K562 (cell line): ENCODE data around the gene FAM78A. TPM values are rescaled to one million over a fixed set of nuclear protein-coding genes. Genes with fewer than 3 reads are reported as not detected.

Experiments used
- BHLHE40 ChIP-seq: IDR thresholded peaks from 2 replicates; pipeline ENCODE4 v1.6.1; 2011; ENCODE audit warnings: low read length, improper control_type of control experiment
- BRCA1 ChIP-seq, 2 experiments: fragments of 450-650 bp in 1 of 2; sonication (generic) in 1 of 2; formaldehyde crosslinking in 1 of 2; IDR thresholded peaks; 2 replicates each; pipeline versions ENCODE4 v1.5.0 to v1.6.1; 2017 to 2020; ENCODE audit warnings: mild to moderate bottlenecking in 1 of 2, missing genetic modification reagents in 1 of 2
- CTCF ChIP-seq, 3 experiments: IDR thresholded peaks in 2 of 3; conservative IDR thresholded peaks in 1 of 3; 2 replicates each; pipeline ENCODE4 v1.5.1; 2011 to 2012; ENCODE audit warnings: low read length in 3 of 3, mild to moderate bottlenecking in 3 of 3, control low read depth in 2 of 3, improper control_type of control experiment in 1 of 3, inconsistent platforms in 1 of 3, low read depth in 1 of 3, mixed read lengths in 1 of 3, moderate library complexity in 1 of 3; ENCODE audit not compliant: insufficient read depth in 2 of 3
- EZH2 ChIP-seq: IDR thresholded peaks from 2 replicates; pipeline ENCODE4 v1.6.1; 2012; ENCODE audit warnings: low read depth, mild to moderate bottlenecking, inconsistent platforms, low read length, borderline replicate concordance
- MXI1 ChIP-seq: IDR thresholded peaks from 2 replicates; pipeline ENCODE4 v1.6.1; 2011; ENCODE audit warnings: low read depth, mild to moderate bottlenecking, improper control_type of control experiment, low read length
- MYC ChIP-seq, 2 experiments: fragments of 250-450 bp in 1 of 2; sonication (Bioruptor Pico) in 1 of 2; IDR thresholded peaks; 2 replicates each; pipeline versions ENCODE4 v1.5.1 to v1.6.1; 2012 to 2021; ENCODE audit warnings: low read depth in 2 of 2, borderline replicate concordance in 1 of 2, improper control_type of control experiment in 1 of 2, low read length in 1 of 2, mild to moderate bottlenecking in 1 of 2, moderate library complexity in 1 of 2
- SRSF7 ChIP-seq: fragments of 200-400 bp; formaldehyde crosslinking; optimal IDR thresholded peaks from 2 replicates; pipeline ENCODE3; 2017; ENCODE audit warnings: mild to moderate bottlenecking, low read depth, low read length
- TAF15 ChIP-seq: fragments of 200-400 bp; formaldehyde crosslinking; IDR thresholded peaks from 2 replicates; pipeline ENCODE4 v1.6.1; 2017; ENCODE audit warnings: mild to moderate bottlenecking, low read depth, low read length, moderate library complexity
- polyA plus RNA-seq, 8 experiments: library from polyadenylated mRNA; depleted of rRNA in 4 of 8; stranded (reverse) in 5 of 8; unstranded in 3 of 8; fragments of >200 nt; fragmentation: Nextera tagmentation in 2 of 8; fragmentation: Illumina TruSeq in 1 of 8; extraction: Ambion mirVana in 2 of 8; extraction: Trizol in 1 of 8; gene quantifications; 2 replicates each; pipeline versions ENCODE4 v1.2.1 to v1.2.3, GENCODE V29; 2011 to 2014; ENCODE audit warnings: inconsistent platforms in 1 of 8, missing spikeins in 1 of 8
- total RNA-seq, 7 experiments: library from RNA; depleted of rRNA in 6 of 7; stranded (reverse); fragments of >200 nt in 6 of 7; fragmentation: Illumina TruSeq in 2 of 7; extraction: Trizol in 2 of 7; gene quantifications; 2 replicates each; pipeline versions ENCODE4 v1.2.1 to v1.2.3, GENCODE V29; 2011 to 2021; ENCODE audit warnings: low replicate concordance in 1 of 7
- TF ChIP-seq, protein P1 (sequence below): fragments of 200-800 bp; sonication (Bioruptor generic); IDR thresholded peaks from 2 replicates; pipeline ENCODE4 v1.6.1; 2017; ENCODE audit warnings: missing genetic modification characterization, missing compliant biosample characterization

Gene FAM78A
- total and polyA plus RNA-seq, 9 of the 15 experiments (the other 6 are each of a cell fraction or from before 2014, with no cell fraction given) = 0.56 to 103 (median 55.2) TPM

- TF ChIP-seq EZH2 (no peak), CTCF (IDR thresholded peaks at IDR 0.05 in 2 of 3, conservative IDR thresholded peaks at IDR 0.05 in 1 of 3; ENCODE audit: insufficient read depth in 2 of 3, low read depth in 1 of 3, low read length in 3 of 3) (peak in 1 of 3 experiments; percentile 42; a peak in 2 of 6 replicates), MYC (IDR thresholded peaks at IDR 0.05; ENCODE audit: low read depth, low read length) (peak; percentile 82), MYC (CRISPR knock-in tag; IDR thresholded peaks at IDR 0.05; ENCODE audit: borderline replicate concordance, low read depth) (no peak), BHLHE40 (peak; percentile 74), MXI1 (peak; percentile 47; the same call in 1 of the 2 replicates), SRSF7 (no peak), TAF15 (no peak), BRCA1 (IDR thresholded peaks at IDR 0.05) (no peak), BRCA1 (CRISPR knock-in tag; IDR thresholded peaks at IDR 0.05) (no peak)
- TF ChIP-seq, protein P1, sequence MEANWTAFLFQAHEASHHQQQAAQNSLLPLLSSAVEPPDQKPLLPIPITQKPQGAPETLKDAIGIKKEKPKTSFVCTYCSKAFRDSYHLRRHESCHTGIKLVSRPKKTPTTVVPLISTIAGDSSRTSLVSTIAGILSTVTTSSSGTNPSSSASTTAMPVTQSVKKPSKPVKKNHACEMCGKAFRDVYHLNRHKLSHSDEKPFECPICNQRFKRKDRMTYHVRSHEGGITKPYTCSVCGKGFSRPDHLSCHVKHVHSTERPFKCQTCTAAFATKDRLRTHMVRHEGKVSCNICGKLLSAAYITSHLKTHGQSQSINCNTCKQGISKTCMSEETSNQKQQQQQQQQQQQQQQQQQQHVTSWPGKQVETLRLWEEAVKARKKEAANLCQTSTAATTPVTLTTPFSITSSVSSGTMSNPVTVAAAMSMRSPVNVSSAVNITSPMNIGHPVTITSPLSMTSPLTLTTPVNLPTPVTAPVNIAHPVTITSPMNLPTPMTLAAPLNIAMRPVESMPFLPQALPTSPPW (CRISPR knock-in tag) = no peak
Measured at GRCh38 chr9:131276094-131276888, at the start of gene FAM78A (continued).
